GM21786 (cell line): ENCODE measurements around the gene SSX4B.
"Not testable (repeated sequence)": the region's sequence is repeated elsewhere in the genome, so short reads cannot be mapped to it uniquely, and the experiment has no call there.

Experiments used
- ATAC-seq: cut with Tn5 transposase; IDR thresholded peaks from one replicate; pipeline ENCODE4 v1.9.1; 2021; ENCODE audit not compliant: unreplicated experiment

Gene SSX4B

DNA sequence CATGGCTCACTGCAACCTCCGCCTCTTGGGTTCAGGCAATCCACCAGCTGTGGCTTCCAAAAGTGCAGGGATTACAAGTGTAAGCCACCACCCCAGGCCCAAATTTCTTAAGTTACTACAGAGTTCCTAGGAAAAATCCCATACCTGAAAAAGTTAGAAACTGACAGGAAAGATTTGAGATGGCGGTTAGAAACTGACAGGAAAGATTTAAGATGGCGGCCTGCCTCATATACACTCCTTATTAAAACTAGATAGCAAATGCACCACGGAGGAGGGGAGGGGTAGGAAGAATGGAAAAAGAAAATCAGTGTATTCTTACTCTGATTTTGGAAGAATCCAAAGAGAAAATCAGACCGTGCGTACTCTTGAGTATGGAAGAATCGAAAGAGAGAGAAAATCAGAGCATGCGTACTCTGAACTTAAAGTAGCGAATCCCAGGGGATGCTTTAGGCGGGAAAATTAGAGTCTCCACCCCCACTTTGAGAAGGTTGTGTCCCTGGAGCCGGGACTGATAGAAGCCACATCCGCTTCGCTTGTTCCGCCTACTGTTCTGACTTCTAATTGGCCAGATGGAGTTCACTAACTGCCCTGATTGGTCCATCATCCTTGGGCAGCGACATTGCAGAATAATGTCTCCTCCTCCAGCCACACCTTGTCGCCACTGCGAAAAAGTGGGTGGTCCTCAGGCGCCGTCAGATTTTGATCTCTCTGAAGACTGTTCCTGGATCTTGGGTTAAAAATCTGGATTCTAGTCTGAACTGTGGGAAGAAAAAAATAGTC is 55.3 kb downstream of the SSX4B start, which contains the start of gene SSX3:
SSX3 (minus strand) TSS at position 389 of the 780 bp plus-strand sequence. CDS start 1,454 bp downstream, outside the sequence.
- not testable (repeated sequence) for ATAC-seq
